A673 (cell line): ENCODE results near the gene PIK3CD.

ENCODE experiments used
- EZH2 ChIP-seq: fragments of 200-600 bp; sonication (generic); IDR thresholded peaks from 2 replicates; pipeline ENCODE4 v1.6.1; 2017; ENCODE audit warnings: borderline replicate concordance, low read depth, mild to moderate bottlenecking, mixed read lengths, antibody characterized with exemption, low read length; ENCODE audit not compliant: poor library complexity, severe bottlenecking
- TF ChIP-seq, protein P1 (sequence below): fragments of 300-800, 200-600 bp; sonication (generic); conservative IDR thresholded peaks from 2 replicates; pipeline ENCODE4 v1.5.1; 2017; ENCODE audit warnings: low read depth, mild to moderate bottlenecking, antibody characterized with exemption, low read length, moderate library complexity, mixed read lengths

GRCh38 chr1:9744106-9744799, 92.7 kb downstream of the PIK3CD start:
- TF ChIP-seq, protein P1, sequence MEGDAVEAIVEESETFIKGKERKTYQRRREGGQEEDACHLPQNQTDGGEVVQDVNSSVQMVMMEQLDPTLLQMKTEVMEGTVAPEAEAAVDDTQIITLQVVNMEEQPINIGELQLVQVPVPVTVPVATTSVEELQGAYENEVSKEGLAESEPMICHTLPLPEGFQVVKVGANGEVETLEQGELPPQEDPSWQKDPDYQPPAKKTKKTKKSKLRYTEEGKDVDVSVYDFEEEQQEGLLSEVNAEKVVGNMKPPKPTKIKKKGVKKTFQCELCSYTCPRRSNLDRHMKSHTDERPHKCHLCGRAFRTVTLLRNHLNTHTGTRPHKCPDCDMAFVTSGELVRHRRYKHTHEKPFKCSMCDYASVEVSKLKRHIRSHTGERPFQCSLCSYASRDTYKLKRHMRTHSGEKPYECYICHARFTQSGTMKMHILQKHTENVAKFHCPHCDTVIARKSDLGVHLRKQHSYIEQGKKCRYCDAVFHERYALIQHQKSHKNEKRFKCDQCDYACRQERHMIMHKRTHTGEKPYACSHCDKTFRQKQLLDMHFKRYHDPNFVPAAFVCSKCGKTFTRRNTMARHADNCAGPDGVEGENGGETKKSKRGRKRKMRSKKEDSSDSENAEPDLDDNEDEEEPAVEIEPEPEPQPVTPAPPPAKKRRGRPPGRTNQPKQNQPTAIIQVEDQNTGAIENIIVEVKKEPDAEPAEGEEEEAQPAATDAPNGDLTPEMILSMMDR = no peak
- no peak for TF ChIP-seq EZH2
